Neural progenitor cell (in vitro differentiated cells): Measurements from ENCODE around the gene ARSH.
"Not testable (repeated sequence)": the region's sequence is repeated elsewhere in the genome, so short reads cannot be mapped to it uniquely, and the experiment has no call there.

Experiments
- CTCF ChIP-seq: fragments of 200-600 bp; sonication (generic); IDR thresholded peaks from 2 replicates; pipeline ENCODE4 v1.5.1; 2017; ENCODE audit warnings: antibody characterized with exemption, mild to moderate bottlenecking
- EZH2 ChIP-seq: fragments of 200-600 bp; sonication (generic); IDR thresholded peaks from 2 replicates; pipeline ENCODE4 v1.6.1; 2017; ENCODE audit warnings: antibody characterized with exemption, mild to moderate bottlenecking, moderate library complexity
- EZH2phosphoT487 ChIP-seq: fragments of 200-600 bp; sonication (generic); IDR thresholded peaks from 2 replicates; pipeline ENCODE4 v1.6.1; 2017; ENCODE audit warnings: antibody characterized with exemption

GRCh38 chrX:2963992-2964794 is 42.2 kb upstream of the ARSH start:
- TF ChIP-seq EZH2, CTCF, EZH2phosphoT487: not testable (repeated sequence)
